K562 (cell line): Measurements from ENCODE around the gene SGSH. TPM values are rescaled to one million over a fixed set of nuclear protein-coding genes. Genes with fewer than 3 reads are reported as not detected.

ENCODE experiments used
- ARID1B ChIP-seq: fragments of 450-650 bp; IDR thresholded peaks from 2 replicates; pipeline ENCODE4 v1.6.1; 2016; ENCODE audit warnings: antibody characterized with exemption, mild to moderate bottlenecking, inconsistent platforms
- ATF6 ChIP-seq: sonication (generic); formaldehyde crosslinking; IDR thresholded peaks from 2 replicates; pipeline ENCODE4 v1.4.0; 2020; ENCODE audit warnings: mild to moderate bottlenecking, missing genetic modification reagents
- CAMTA2 ChIP-seq: fragments of 250-450 bp; sonication (Bioruptor Pico); conservative IDR thresholded peaks from 2 replicates; pipeline ENCODE4 v1.5.1; 2022
- CBX2 ChIP-seq: fragments of 200-600 bp; sonication (generic); IDR thresholded peaks from one replicate; pipeline ENCODE4 v1.6.1; 2012; ENCODE audit warnings: mild to moderate bottlenecking, low read length, inconsistent platforms; ENCODE audit not compliant: insufficient read depth, poor library complexity, severe bottlenecking
- DMBX1 ChIP-seq: fragments of 250-450 bp; sonication (Bioruptor Pico); IDR thresholded peaks from 2 replicates; pipeline ENCODE4 v1.8.0; 2022; ENCODE audit warnings: inconsistent platforms, mild to moderate bottlenecking, moderate library complexity, borderline replicate concordance
- MBD1 ChIP-seq: fragments of 250-450 bp; sonication (Bioruptor Pico); IDR thresholded peaks from 2 replicates; pipeline ENCODE4 v1.8.0; 2022; ENCODE audit warnings: inconsistent platforms
- NFXL1 ChIP-seq: fragments of 450-650 bp; formaldehyde crosslinking; IDR thresholded peaks from 2 replicates; pipeline ENCODE4 v1.4.0; 2021; ENCODE audit warnings: mild to moderate bottlenecking
- PHB ChIP-seq: fragments of 250-450 bp; sonication (Bioruptor Pico); IDR thresholded peaks from 2 replicates; pipeline ENCODE4 v1.5.0; 2021
- SMARCE1 ChIP-seq: fragments of 450-650 bp; IDR thresholded peaks from 2 replicates; pipeline ENCODE4 v1.7.1; 2016; ENCODE audit warnings: mild to moderate bottlenecking
- SRSF3 ChIP-seq: fragments of 200-400 bp; formaldehyde crosslinking; IDR thresholded peaks from 2 replicates; pipeline ENCODE4 v1.6.1; 2016; ENCODE audit warnings: mild to moderate bottlenecking, low read length, moderate library complexity; ENCODE audit not compliant: insufficient read depth
- STAT6 ChIP-seq: sonication (generic); formaldehyde crosslinking; IDR thresholded peaks from 2 replicates; pipeline ENCODE4 v1.8.1; 2023; ENCODE audit warnings: mild to moderate bottlenecking, missing genetic modification reagents
- TOE1 ChIP-seq, 2 experiments: fragments of 450-650 bp in 1 of 2; sonication (generic) in 1 of 2; formaldehyde crosslinking in 1 of 2; IDR thresholded peaks; 2 replicates each; pipeline versions ENCODE4 v1.7.1 to v1.8.0; 2016 to 2022; ENCODE audit warnings: borderline replicate concordance in 2 of 2, mild to moderate bottlenecking in 2 of 2, antibody characterized with exemption in 1 of 2, inconsistent platforms in 1 of 2, low read depth in 1 of 2, missing genetic modification reagents in 1 of 2, moderate library complexity in 1 of 2
- ZNF384 ChIP-seq: IDR thresholded peaks from 2 replicates; pipeline ENCODE4 v1.6.1; 2012; ENCODE audit warnings: low read depth, low read length, improper control_type of control experiment
- ZNF592 ChIP-seq: fragments of 450-650 bp; IDR thresholded peaks from 2 replicates; pipeline ENCODE4 v1.6.1; 2017; ENCODE audit warnings: antibody characterized with exemption, mild to moderate bottlenecking
- polyA plus RNA-seq, 8 experiments: library from polyadenylated mRNA; depleted of rRNA in 4 of 8; stranded (reverse) in 5 of 8; unstranded in 3 of 8; fragments of >200 nt; fragmentation: Nextera tagmentation in 2 of 8; fragmentation: Illumina TruSeq in 1 of 8; extraction: Ambion mirVana in 2 of 8; extraction: Trizol in 1 of 8; gene quantifications; 2 replicates each; pipeline versions ENCODE4 v1.2.1 to v1.2.3, GENCODE V29; 2011 to 2014; ENCODE audit warnings: inconsistent platforms in 1 of 8, missing spikeins in 1 of 8
- total RNA-seq, 7 experiments: library from RNA; depleted of rRNA in 6 of 7; stranded (reverse); fragments of >200 nt in 6 of 7; fragmentation: Illumina TruSeq in 2 of 7; extraction: Trizol in 2 of 7; gene quantifications; 2 replicates each; pipeline versions ENCODE4 v1.2.1 to v1.2.3, GENCODE V29; 2011 to 2021; ENCODE audit warnings: low replicate concordance in 1 of 7

SGSH gene
- total and polyA plus RNA-seq, 9 of the 15 experiments (the other 6 are each of a cell fraction or from before 2014, with no cell fraction given), result 0.25 to 15.7 (median 4.9) TPM

GRCh38 chr17:80248894-80249710, 29.0 kb upstream of the SGSH start (continued):
- TF ChIP-seq ATF6 (CRISPR knock-in tag) (no peak), NFXL1 (CRISPR knock-in tag) (no peak), SMARCE1 (no peak), ARID1B (no peak), CBX2 (no peak), ZNF384 (no peak), PHB (CRISPR knock-in tag) (no peak), STAT6 (no peak), CAMTA2 (CRISPR knock-in tag) (no peak), DMBX1 (CRISPR knock-in tag) (no peak), MBD1 (CRISPR knock-in tag) (no peak), ZNF592 (peak; percentile 66), SRSF3 (no peak), TOE1 (IDR thresholded peaks at IDR 0.05; ENCODE audit: borderline replicate concordance) (no peak), TOE1 (CRISPR knock-in tag; IDR thresholded peaks at IDR 0.05; ENCODE audit: borderline replicate concordance, low read depth) (no peak)
